ENCODE measurements around the gene KDELR3. TPM values are rescaled to one million over a fixed set of nuclear protein-coding genes. Genes with fewer than 3 reads are reported as not detected.

The KDELR3 gene
- polyA plus RNA-seq, 1 experiment: 150 TPM

DNA sequence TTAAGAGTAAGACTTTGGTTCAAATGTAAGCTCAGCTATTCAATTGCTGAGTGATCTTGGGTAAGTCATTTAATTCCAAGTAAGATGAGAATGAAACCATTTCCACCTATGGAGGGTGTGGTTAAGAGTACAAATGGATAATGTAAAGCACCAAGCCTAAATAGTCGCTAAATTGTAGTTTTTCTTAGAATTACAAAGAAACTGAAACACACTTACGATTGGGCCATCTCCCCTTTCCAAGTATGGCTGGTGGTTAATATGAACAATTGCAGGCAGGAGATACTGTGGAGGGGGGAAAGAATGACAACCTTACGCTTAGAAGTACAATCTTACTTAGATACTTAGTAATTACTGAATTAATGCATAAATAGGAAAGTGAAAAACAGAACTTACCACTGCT, 30.0 kb downstream of the KDELR3 start:
- ChIA-PET CTCF (no interaction called here), POLR2A (no interaction called here)
- DNase-seq (ENCODE audit: low read depth): no peak
- TF ChIP-seq, protein P1, sequence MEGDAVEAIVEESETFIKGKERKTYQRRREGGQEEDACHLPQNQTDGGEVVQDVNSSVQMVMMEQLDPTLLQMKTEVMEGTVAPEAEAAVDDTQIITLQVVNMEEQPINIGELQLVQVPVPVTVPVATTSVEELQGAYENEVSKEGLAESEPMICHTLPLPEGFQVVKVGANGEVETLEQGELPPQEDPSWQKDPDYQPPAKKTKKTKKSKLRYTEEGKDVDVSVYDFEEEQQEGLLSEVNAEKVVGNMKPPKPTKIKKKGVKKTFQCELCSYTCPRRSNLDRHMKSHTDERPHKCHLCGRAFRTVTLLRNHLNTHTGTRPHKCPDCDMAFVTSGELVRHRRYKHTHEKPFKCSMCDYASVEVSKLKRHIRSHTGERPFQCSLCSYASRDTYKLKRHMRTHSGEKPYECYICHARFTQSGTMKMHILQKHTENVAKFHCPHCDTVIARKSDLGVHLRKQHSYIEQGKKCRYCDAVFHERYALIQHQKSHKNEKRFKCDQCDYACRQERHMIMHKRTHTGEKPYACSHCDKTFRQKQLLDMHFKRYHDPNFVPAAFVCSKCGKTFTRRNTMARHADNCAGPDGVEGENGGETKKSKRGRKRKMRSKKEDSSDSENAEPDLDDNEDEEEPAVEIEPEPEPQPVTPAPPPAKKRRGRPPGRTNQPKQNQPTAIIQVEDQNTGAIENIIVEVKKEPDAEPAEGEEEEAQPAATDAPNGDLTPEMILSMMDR (IDR thresholded peaks at IDR 0.05; ENCODE audit: insufficient read depth, low read depth, low read length): no peak
- peaks cover 31% of the 10 kb centered on the region for H3K36me3 ChIP-seq (ENCODE audit: control insufficient read depth, insufficient read depth, low read length)
- no peak overlapping the region for H3K4me3 ChIP-seq (ENCODE audit: low read depth, low read length)
- no peaks in the 10 kb centered on the region for H3K27me3 ChIP-seq (ENCODE audit: control insufficient read depth, insufficient read depth, low read length)

GRCh38 chr22:38501797-38502672, 34.1 kb downstream of the KDELR3 start:
- H3K36me3 ChIP-seq (ENCODE audit: control insufficient read depth, insufficient read depth, low read length): peaks cover 15% of the 10 kb centered on the region
- H3K27me3 ChIP-seq (ENCODE audit: control insufficient read depth, insufficient read depth, low read length): no peaks in the 10 kb centered on the region
- ChIA-PET CTCF (interaction anchor here (0.5 to 1.6 kb wide), 3 partner anchors 8 to 22 kb away, joined by 3 to 6 read pairs (median 3); no protein-coding TSS in a partner anchor), POLR2A (interaction anchor here (0.7 kb wide), 1 partner anchor 215 kb away, joined by 3 read pairs; no protein-coding TSS in a partner anchor)
- H3K4me3 ChIP-seq (ENCODE audit: low read depth, low read length): no peak overlapping the region
- DNase-seq (ENCODE audit: low read depth): no peak
- TF ChIP-seq, protein P1 (IDR thresholded peaks at IDR 0.05; ENCODE audit: insufficient read depth, low read depth, low read length): no peak

- ChIA-PET CTCF (interaction anchor here (1.2 to 1.6 kb wide), 2 partner anchors 9 to 16 kb away, joined by 3 to 6 read pairs; no protein-coding TSS in a partner anchor), POLR2A (interaction anchor here (0.5 kb wide), 1 partner anchor 11 kb away, joined by 11 read pairs; no protein-coding TSS in a partner anchor)
Observed at GRCh38 chr22:38503021-38503420, 35.1 kb downstream of the KDELR3 start.

GRCh38 chr22:38504731-38505540, 37.0 kb downstream of the KDELR3 start:
- ChIA-PET CTCF (no interaction called here), POLR2A (no interaction called here)
- TF ChIP-seq, protein P1 (IDR thresholded peaks at IDR 0.05; ENCODE audit: insufficient read depth, low read depth, low read length): no peak
- Histone ChIP-seq H3K4me3 (ENCODE audit: low read depth, low read length) (peak overlapping the region; percentile 91), H3K36me3 (ENCODE audit: control insufficient read depth, insufficient read depth, low read length) (peaks cover 5% of the 10 kb centered on the region), H3K27me3 (ENCODE audit: control insufficient read depth, insufficient read depth, low read length) (no peaks in the 10 kb centered on the region)
- DNase-seq (ENCODE audit: low read depth): no peak

More at GRCh38 chr22:38503021-38503420, 35.1 kb downstream of the KDELR3 start:
- Histone ChIP-seq H3K4me3 (ENCODE audit: low read depth, low read length) (peak overlapping the region; percentile 91), H3K36me3 (ENCODE audit: control insufficient read depth, insufficient read depth, low read length) (peaks cover 12% of the 10 kb centered on the region), H3K27me3 (ENCODE audit: control insufficient read depth, insufficient read depth, low read length) (no peaks in the 10 kb centered on the region)
- TF ChIP-seq, protein P1 (IDR thresholded peaks at IDR 0.05; ENCODE audit: insufficient read depth, low read depth, low read length): no peak
- DNase-seq (ENCODE audit: low read depth): no peak

Measured in BJ (cell line).